ENCODE results near the gene PLCB1.

- TF ChIP-seq EZH2 (IDR thresholded peaks at IDR 0.05): no peak
- no peak for TF ChIP-seq POLR2AphosphoS5 (IDR thresholded peaks at IDR 0.05; ENCODE audit: borderline replicate concordance, low read depth, low read length)
- no peak for TF ChIP-seq FOXP2 (optimal IDR thresholded peaks at IDR 0.05; ENCODE audit: control extremely low read depth, extremely low read length, insufficient read depth)
Measured at GRCh38 chr20:8330319-8330784, 198.3 kb downstream of the PLCB1 start.

All from SK-N-MC (cell line).